HCT116 (cell line): Measurements from ENCODE around the gene UBR2. TPM values are rescaled to one million over a fixed set of nuclear protein-coding genes. Genes with fewer than 3 reads are reported as not detected.

Source experiments
- ATAC-seq: fragments of 200-7000 bp; cut with Tn5 transposase; 2 replicates; pipeline ENCODE4 v1.9.1; 2020; ENCODE audit warnings: mild to moderate bottlenecking, moderate library complexity
- BruUV-seq: library from RNA; stranded (reverse); fragments of 400-500 nt; replicated peaks from 2 replicates; lab custom pipeline; 2021; lab: Mats Ljungman, UMichigan
- CTCF ChIA-PET: fragments of 300-600 bp; sonication (Branson Sonifier 250); formaldehyde crosslinking; loops from one replicate; lab custom pipeline; 2021; ENCODE audit warnings: antibody characterized with exemption; lab: Charles Lee
- POLR2A ChIA-PET: fragments of 300-600, 350-600 bp; sonication (Branson Sonifier 250); formaldehyde crosslinking; loops from one replicate; lab custom pipeline; 2021; ENCODE audit warnings: antibody characterized with exemption; lab: Charles Lee
- RAD21 ChIA-PET, 2 experiments: fragments of 300-600 bp; sonication (Branson Sonifier 250); formaldehyde crosslinking; loops; one replicate each; lab custom pipeline; 2023; ENCODE audit warnings: low total read pairs in 2 of 2; ENCODE audit not compliant: uncharacterized antibody in 2 of 2, unreplicated experiment in 2 of 2, low non-redundant PET in 1 of 2; lab: Charles Lee
- DNase-seq: peaks from one replicate; pipeline ENCODE4 v3.0.0-alpha.2; 2010; ENCODE audit warnings: low read depth, low spot score
- H2AFZ ChIP-seq: fragments of 200-600 bp; shearing (Covaris generic), sonication (generic); 2 replicates; pipeline ENCODE4 v1.6.1; 2017; ENCODE audit warnings: low read depth, mixed run types, mixed read lengths, antibody characterized with exemption, low read length; ENCODE audit not compliant: poor library complexity, severe bottlenecking
- H3K27ac ChIP-seq: 2 replicates; pipeline ENCODE4 v1.5.1; 2012; ENCODE audit warnings: low read depth, low read length
- H3K27me3 ChIP-seq: fragments of 200-600 bp; sonication (generic); 2 replicates; pipeline ENCODE4 v1.6.1; 2016; ENCODE audit warnings: mixed run types, low read length, mixed read lengths; ENCODE audit not compliant: insufficient read depth
- H3K36me3 ChIP-seq, 2 experiments: fragments of 200-500 bp in 1 of 2; fragments of 200-600 bp in 1 of 2; sonication (Bioruptor generic) in 1 of 2; sonication (generic) in 1 of 2; 2 replicates each; pipeline versions ENCODE4 v1.5.1 to v1.6.1; 2014 to 2016; ENCODE audit warnings: low read length in 2 of 2, inconsistent platforms in 1 of 2, mixed read lengths in 1 of 2, mixed run types in 1 of 2; ENCODE audit not compliant: insufficient read depth in 2 of 2, control insufficient read depth in 1 of 2
- H3K4me1 ChIP-seq, 2 experiments: fragments of 200-600 bp in 1 of 2; sonication (generic) in 1 of 2; 2 replicates each; pipeline versions ENCODE4 v1.5.1 to v1.6.1; 2012 to 2017; ENCODE audit warnings: low read length in 2 of 2, inconsistent platforms in 1 of 2, mild to moderate bottlenecking in 1 of 2, mixed read lengths in 1 of 2, mixed run types in 1 of 2, moderate library complexity in 1 of 2; ENCODE audit not compliant: insufficient read depth in 2 of 2, control insufficient read depth in 1 of 2
- H3K4me2 ChIP-seq: fragments of 200-600 bp; sonication (generic); 2 replicates; pipeline ENCODE4 v1.6.1; 2017; ENCODE audit warnings: mixed run types, low read length, mixed read lengths
- H3K4me3 ChIP-seq, 2 experiments: fragments of 200-600 bp in 1 of 2; sonication (generic) in 1 of 2; replicated peaks in 1 of 2; 2 replicates each; pipeline ENCODE4 v1.5.1; 2011 to 2016; ENCODE audit warnings: low read length in 2 of 2, control low read depth in 1 of 2, low read depth in 1 of 2, mild to moderate bottlenecking in 1 of 2, mixed read lengths in 1 of 2, mixed run types in 1 of 2
- H3K79me2 ChIP-seq: fragments of 200-600 bp; sonication (generic); 2 replicates; pipeline ENCODE4 v1.6.1; 2017; ENCODE audit warnings: mild to moderate bottlenecking, mixed run types, low read length, moderate library complexity, mixed read lengths; ENCODE audit not compliant: insufficient read depth
- H3K9ac ChIP-seq: fragments of 200-600 bp; sonication (generic); 2 replicates; pipeline ENCODE4 v1.6.1; 2016; ENCODE audit warnings: low read length, mixed read lengths
- H3K9me2 ChIP-seq: fragments of 200-600 bp; sonication (generic), shearing (Covaris generic); 2 replicates; pipeline ENCODE4 v1.6.1; 2017; ENCODE audit warnings: mixed run types, mild to moderate bottlenecking, moderate library complexity; ENCODE audit not compliant: insufficient read depth
- H3K9me3 ChIP-seq, 2 experiments: fragments of 200-500 bp in 1 of 2; fragments of 200-600 bp in 1 of 2; sonication (Bioruptor generic) in 1 of 2; sonication (generic) in 1 of 2; 2 replicates each; pipeline ENCODE4 v1.6.1; 2014 to 2017; ENCODE audit warnings: low read length in 2 of 2, mixed read lengths in 2 of 2, inconsistent platforms in 1 of 2, low read depth in 1 of 2, mild to moderate bottlenecking in 1 of 2, mixed run types in 1 of 2, moderate library complexity in 1 of 2; ENCODE audit not compliant: control insufficient read depth in 1 of 2, insufficient read depth in 1 of 2
- H4K20me1 ChIP-seq: fragments of 200-600 bp; sonication (generic), shearing (Covaris generic); 2 replicates; pipeline ENCODE4 v1.6.1; 2017; ENCODE audit warnings: mixed run types, mild to moderate bottlenecking, moderate library complexity; ENCODE audit not compliant: insufficient read depth
- ATF3 ChIP-seq: IDR thresholded peaks from 2 replicates; pipeline ENCODE4 v1.6.1; 2012
- CEBPB ChIP-seq: IDR thresholded peaks from 2 replicates; pipeline ENCODE4 v1.6.1; 2012; ENCODE audit warnings: low read depth
- EGR1 ChIP-seq: IDR thresholded peaks from 2 replicates; pipeline ENCODE4 v1.6.1; 2012; ENCODE audit warnings: low read depth
- ELF1 ChIP-seq: IDR thresholded peaks from 2 replicates; pipeline ENCODE4 v1.6.1; 2012; ENCODE audit warnings: low read depth, borderline replicate concordance
- EZH2 ChIP-seq: fragments of 200-600 bp; sonication (generic); IDR thresholded peaks from 2 replicates; pipeline ENCODE4 v1.6.1; 2017; ENCODE audit warnings: antibody characterized with exemption, mixed run types
- EZH2phosphoT487 ChIP-seq: fragments of 200-600 bp; IDR thresholded peaks from 2 replicates; pipeline ENCODE4 v1.6.1; 2018; ENCODE audit warnings: antibody characterized with exemption, borderline replicate concordance
- FOSL1 ChIP-seq: IDR thresholded peaks from 2 replicates; pipeline ENCODE4 v1.6.1; 2012; ENCODE audit warnings: low read depth
- JUND ChIP-seq: IDR thresholded peaks from 2 replicates; pipeline ENCODE4 v1.6.1; 2012
- MAX ChIP-seq: IDR thresholded peaks from 2 replicates; pipeline ENCODE4 v1.6.1; 2012
- POLR2A ChIP-seq: IDR thresholded peaks from 2 replicates; pipeline ENCODE4 v1.7.0; 2011; ENCODE audit warnings: borderline replicate concordance; ENCODE audit not compliant: insufficient read depth, insufficient read length; ENCODE audit errors: extremely low read depth
- RAD21 ChIP-seq: IDR thresholded peaks from 2 replicates; pipeline ENCODE4 v1.6.1; 2012; ENCODE audit warnings: low read depth, mild to moderate bottlenecking
- SIN3A ChIP-seq: IDR thresholded peaks from 2 replicates; pipeline ENCODE4 v1.6.1; 2012; ENCODE audit warnings: low read depth
- SP1 ChIP-seq: IDR thresholded peaks from 2 replicates; pipeline ENCODE4 v1.6.1; 2012; ENCODE audit warnings: low read depth
- SRF ChIP-seq: IDR thresholded peaks from 2 replicates; pipeline ENCODE4 v1.6.1; 2012; ENCODE audit warnings: low read depth
- TCF7L2 ChIP-seq: IDR thresholded peaks from 2 replicates; pipeline ENCODE4 v1.7.0; 2011; ENCODE audit warnings: borderline replicate concordance, inconsistent platforms; ENCODE audit not compliant: insufficient read depth, insufficient read length; ENCODE audit errors: extremely low read depth
- YY1 ChIP-seq: IDR thresholded peaks from 2 replicates; pipeline ENCODE4 v1.6.1; 2011; ENCODE audit warnings: low read length, low read depth, moderate library complexity, mild to moderate bottlenecking; ENCODE audit not compliant: insufficient replicate concordance; ENCODE audit errors: extremely low read depth
- ZNF274 ChIP-seq: fragments of 200-500 bp; sonication (Bioruptor generic); IDR thresholded peaks from 2 replicates; pipeline ENCODE4 v1.6.1; 2014; ENCODE audit warnings: mild to moderate bottlenecking, low read depth, low read length, inconsistent platforms
- intact Hi-C: fragments of 100-400 bp; cut with micrococcal nuclease; formaldehyde crosslinking; loops from 2 replicates; pipeline ENCODE4 v1.10.0; 2022
- total RNA-seq: library from RNA; stranded (reverse); gene quantifications from one replicate; pipeline ENCODE4 v1.2.1, GENCODE V29; 2021; ENCODE audit not compliant: unreplicated experiment
- TF ChIP-seq, protein P1 (sequence below): IDR thresholded peaks from 2 replicates; pipeline ENCODE4 v1.6.1; 2012; ENCODE audit warnings: low read depth

Gene UBR2
- total RNA-seq, 1 experiment from 2014 or later, result 20.5 TPM

GRCh38 chr6:42627044-42627443 lies 63.2 kb downstream of the UBR2 start (continued):
- no peak for TF ChIP-seq SRF
- TF ChIP-seq ELF1, result no peak
- TF ChIP-seq EGR1, result no peak
- TF ChIP-seq POLR2A, result no peak
- no peak for TF ChIP-seq YY1
- no peak for TF ChIP-seq JUND
- TF ChIP-seq ATF3, result no peak
- TF ChIP-seq SIN3A, result no peak
- no peak for TF ChIP-seq RAD21
- no peak for TF ChIP-seq MAX
- TF ChIP-seq, all 23 proteins: peak for 0

GRCh38 chr6:42627674-42628073 lies 63.8 kb downstream of the UBR2 start:
- no peaks in the 10 kb centered on the region for H3K36me3 ChIP-seq
- H2AFZ ChIP-seq, result no peak overlapping the region
- H3K79me2 ChIP-seq, result no peaks in the 10 kb centered on the region; the same call in 1 of the 2 replicates
- no peaks in the 10 kb centered on the region for H3K27me3 ChIP-seq
- peaks cover 12% of the 10 kb centered on the region in 2 experiments; a peak in 3 of 4 replicates for H3K4me1 ChIP-seq
- TF ChIP-seq ELF1 (no peak), SP1 (no peak), EZH2phosphoT487 (no peak), ATF3 (no peak), POLR2A (no peak), FOSL1 (no peak), MAX (no peak), EZH2 (no peak), RAD21 (no peak), SIN3A (no peak), CEBPB (no peak), TCF7L2 (no peak), YY1 (no peak), JUND (no peak), ZNF274 (no peak), SRF (no peak)
- TF ChIP-seq, protein P1, sequence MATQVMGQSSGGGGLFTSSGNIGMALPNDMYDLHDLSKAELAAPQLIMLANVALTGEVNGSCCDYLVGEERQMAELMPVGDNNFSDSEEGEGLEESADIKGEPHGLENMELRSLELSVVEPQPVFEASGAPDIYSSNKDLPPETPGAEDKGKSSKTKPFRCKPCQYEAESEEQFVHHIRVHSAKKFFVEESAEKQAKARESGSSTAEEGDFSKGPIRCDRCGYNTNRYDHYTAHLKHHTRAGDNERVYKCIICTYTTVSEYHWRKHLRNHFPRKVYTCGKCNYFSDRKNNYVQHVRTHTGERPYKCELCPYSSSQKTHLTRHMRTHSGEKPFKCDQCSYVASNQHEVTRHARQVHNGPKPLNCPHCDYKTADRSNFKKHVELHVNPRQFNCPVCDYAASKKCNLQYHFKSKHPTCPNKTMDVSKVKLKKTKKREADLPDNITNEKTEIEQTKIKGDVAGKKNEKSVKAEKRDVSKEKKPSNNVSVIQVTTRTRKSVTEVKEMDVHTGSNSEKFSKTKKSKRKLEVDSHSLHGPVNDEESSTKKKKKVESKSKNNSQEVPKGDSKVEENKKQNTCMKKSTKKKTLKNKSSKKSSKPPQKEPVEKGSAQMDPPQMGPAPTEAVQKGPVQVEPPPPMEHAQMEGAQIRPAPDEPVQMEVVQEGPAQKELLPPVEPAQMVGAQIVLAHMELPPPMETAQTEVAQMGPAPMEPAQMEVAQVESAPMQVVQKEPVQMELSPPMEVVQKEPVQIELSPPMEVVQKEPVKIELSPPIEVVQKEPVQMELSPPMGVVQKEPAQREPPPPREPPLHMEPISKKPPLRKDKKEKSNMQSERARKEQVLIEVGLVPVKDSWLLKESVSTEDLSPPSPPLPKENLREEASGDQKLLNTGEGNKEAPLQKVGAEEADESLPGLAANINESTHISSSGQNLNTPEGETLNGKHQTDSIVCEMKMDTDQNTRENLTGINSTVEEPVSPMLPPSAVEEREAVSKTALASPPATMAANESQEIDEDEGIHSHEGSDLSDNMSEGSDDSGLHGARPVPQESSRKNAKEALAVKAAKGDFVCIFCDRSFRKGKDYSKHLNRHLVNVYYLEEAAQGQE, result no peak
- no peak overlapping the region for H3K4me2 ChIP-seq
- no peak for DNase-seq
- no peaks in the 10 kb centered on the region for H4K20me1 ChIP-seq
- no peak overlapping the region for H3K9ac ChIP-seq
- CTCF ChIA-PET, result no interaction called here
- BruUV-seq, result no TSS peak
- H3K9me3 ChIP-seq, result no peaks in the 10 kb centered on the region
- no peaks in the 10 kb centered on the region for H3K9me2 ChIP-seq
- no peak overlapping the region for H3K4me3 ChIP-seq
- ATAC-seq, result no peak
- intact Hi-C loops, result no loop called here
- H3K27ac ChIP-seq, result peak overlapping the region; percentile 18; the same call in 1 of the 2 replicates
- POLR2A ChIA-PET, result no interaction called here
- RAD21 ChIA-PET, result no interaction called here
